NCI-H524 treated with DMSO at 0.1 percent for 48 hours (cell line): ENCODE results near the gene SEC14L5.

Experiments
- DNase-seq: peaks from one replicate; lab custom pipeline; 2025; lab: John Stamatoyannopoulos, UW

The SEC14L5 gene

DNA sequence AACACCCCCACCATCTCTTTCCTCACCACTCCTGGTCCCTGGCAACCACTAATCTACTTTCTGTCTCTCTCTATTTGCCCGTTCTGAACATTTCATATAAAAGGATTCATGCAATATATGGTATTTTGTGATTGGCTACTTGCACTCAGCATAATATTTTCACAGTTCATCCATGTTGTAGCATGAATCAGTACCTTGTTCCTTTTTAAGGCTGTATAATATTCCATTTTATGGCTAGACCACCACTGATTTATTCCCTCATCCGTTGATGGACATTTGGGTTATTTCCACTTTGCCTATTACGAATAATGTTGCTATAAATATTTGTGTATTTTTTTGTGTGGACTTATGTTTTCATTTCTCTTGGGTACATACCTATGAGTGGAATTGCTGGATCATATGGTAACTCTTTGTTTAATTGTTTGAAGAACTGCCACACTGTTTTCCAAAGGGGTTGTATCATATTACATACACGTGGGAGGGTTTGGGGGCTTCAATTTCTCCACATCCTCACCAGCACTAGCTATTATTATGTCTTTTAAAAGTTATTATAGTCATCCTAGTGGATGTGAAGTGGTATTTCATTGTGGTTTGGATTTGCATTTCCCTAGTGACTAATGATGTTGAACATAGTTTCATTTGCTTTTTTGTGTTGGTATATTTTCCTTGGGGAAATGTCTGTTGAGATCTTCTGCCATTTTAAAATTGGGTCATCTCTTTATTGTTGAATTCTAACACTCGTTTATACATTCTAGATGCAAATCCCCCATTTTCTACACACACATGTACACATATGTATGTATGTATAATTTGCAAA, 26.3 kb downstream of the SEC14L5 start:
- no peak for DNase-seq

DNA sequence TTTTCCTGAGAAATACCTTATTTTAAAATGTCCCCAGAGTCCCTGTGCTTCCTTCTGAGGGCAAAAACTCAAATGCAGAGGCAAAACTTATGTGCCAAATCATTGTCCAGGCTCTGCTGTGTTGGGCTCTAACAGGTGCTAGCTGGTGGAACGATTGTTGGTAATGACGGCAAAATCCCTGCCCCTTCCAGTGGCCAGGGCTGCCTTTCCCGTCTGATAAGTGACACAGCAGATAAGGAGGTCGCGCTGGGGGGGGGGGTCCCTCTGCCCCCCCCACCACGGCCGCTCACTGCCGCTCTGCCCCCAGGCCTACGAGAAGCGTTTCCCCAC, 29.1 kb downstream of the SEC14L5 start:
- DNase-seq, result no peak

- DNase-seq, result no peak
These were observed 29.6 kb downstream of the SEC14L5 start for GRCh38 chr16:4987580-4988374.

DNA sequence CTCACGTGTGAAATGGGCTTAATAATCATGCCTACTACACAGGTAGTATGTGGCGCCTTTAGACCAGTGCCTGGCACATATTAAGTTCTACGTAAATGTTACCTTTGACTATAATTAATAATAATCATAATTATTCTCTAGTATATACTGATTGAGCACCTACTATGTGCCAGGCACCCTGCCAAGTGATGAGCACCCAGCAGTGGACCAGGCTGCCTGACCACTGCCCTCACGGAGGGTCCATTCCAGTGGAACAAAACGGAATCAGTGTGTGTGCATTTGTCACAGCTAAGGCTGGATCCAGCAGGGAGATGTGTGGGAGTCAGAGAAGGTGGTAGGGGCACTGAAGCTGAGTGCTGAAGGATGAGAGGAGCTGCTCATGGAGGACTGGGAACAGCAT, 30.5 kb downstream of the SEC14L5 start:
- DNase-seq, result no peak

DNA sequence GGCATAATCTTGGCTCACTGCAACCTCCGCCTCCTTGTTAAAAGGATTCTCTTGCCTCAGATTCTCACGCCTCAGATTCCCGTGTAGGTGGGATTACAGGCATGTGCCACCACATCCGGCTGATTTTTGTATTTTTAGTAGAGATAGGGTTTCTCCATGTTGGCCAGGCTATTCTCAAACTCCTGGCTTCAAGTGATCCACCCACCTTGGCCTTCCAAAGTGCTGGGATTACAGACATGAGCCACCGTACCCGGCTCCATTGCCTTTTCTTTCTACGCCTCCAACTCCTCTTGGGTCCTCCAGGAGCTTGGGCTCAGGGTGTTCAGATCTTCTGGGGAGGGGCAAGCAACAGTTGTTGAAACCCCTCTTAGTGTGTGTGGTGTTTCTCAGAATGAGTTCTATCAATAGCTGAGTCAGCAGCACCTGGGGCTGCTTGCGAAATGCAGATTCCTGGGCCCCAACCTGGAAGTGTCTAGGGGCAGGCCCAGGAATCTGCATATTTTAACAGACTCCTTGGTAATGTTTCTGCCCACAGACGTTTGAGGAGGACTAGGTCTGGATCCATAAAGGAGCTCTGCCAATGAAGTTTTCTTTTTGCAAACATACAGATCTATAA, 31.4 kb downstream of the SEC14L5 start:
- DNase-seq, result no peak

DNA sequence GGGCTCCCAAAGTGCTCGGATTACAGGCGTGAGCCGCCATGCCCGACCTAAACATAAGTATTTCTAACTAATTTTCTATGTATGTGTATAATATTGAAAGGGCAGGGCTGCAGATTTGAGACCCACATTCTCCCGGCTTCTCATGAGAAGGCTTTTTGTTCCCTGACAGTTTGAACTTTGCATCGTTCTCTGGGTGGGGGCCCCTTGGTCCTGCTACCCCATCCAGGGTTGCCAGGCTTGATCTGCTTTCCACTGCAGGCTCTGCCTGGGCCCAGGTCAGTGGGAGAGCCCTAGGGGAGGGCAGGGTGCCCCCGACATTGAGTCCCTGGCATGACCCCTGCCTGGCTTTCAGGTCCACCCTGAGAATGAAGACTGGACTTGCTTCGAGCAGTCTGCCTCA, 32.3 kb downstream of the SEC14L5 start:
- no peak for DNase-seq

GRCh38 chr16:4991754-4992153, 33.6 kb downstream of the SEC14L5 start:
- no peak for DNase-seq

- no peak for DNase-seq
These were observed 36.7 kb downstream of the SEC14L5 start for GRCh38 chr16:4994719-4995434.

- DNase-seq, result no peak
These were observed 42.5 kb downstream of the SEC14L5 start for GRCh38 chr16:5000573-5001001.

- no peak for DNase-seq
These were observed 43.4 kb downstream of the SEC14L5 start for GRCh38 chr16:5001571-5001970.

DNA sequence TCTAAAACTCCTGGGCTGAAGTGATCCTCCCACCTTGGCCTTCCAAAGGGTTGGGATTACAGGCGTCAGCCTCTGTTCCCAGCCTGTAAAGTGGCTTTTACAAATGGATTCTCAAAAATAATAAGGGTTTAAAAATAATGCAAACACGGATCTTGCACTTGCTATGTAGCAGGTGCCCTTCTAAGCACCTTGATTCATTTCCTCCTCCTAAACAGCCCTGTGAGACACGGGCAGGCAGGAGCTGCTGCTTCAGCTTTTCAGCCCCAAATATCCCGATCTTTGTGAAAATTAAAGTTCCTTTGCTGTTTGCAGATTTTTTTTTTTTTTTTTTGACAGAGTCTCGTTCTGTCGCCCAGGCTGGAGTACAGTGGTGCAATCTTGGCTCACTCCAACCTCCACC, 43.9 kb downstream of the SEC14L5 start:
- no peak for DNase-seq

GRCh38 chr16:5002699-5003143, 44.6 kb downstream of the SEC14L5 start:
- no peak for DNase-seq

- no peak for DNase-seq
These were observed 45.1 kb downstream of the SEC14L5 start for GRCh38 chr16:5003211-5003610.

DNA sequence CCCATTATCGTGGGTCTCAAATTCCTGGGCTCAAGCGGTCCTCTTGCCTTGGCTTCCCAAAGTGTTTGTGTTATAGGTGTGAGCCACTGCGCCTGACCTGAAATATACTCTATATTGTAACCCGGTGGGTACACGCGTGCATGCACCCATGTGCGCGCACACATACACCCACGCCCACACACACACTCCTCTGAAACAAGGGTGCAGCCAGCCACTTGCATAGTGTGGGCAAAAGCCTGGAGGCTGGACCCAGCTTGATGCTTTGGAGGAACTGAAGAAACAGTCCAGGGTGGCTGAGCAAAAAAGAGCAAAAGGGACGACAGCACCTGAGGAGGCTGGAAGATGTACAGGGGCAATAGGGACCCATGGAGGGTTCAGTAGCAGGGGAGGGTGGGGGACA, 45.7 kb downstream of the SEC14L5 start:
- no peak for DNase-seq

DNA sequence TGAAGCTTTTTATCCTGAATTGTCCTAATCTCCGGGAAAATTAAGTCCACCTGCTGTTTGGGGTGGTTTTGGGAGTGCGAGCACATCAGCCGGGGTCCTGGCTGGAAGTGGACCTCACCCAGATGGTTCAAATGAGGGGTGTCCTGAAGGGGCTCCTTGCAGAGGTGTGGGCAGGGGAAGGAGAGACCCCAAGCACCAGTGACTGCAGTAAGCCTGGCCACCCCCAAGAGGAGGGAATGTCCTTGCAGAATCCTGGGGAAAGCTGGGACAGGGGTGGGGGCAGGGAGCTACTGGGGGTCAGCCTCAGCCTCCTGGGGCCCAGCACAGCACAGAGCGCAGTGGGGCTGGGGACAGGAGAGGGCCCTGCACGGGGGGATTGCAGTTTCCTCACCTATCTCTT, 46.2 kb downstream of the SEC14L5 start:
- no peak for DNase-seq

GRCh38 chr16:5005916-5006315, 47.8 kb downstream of the SEC14L5 start:
- DNase-seq, result no peak

DNA sequence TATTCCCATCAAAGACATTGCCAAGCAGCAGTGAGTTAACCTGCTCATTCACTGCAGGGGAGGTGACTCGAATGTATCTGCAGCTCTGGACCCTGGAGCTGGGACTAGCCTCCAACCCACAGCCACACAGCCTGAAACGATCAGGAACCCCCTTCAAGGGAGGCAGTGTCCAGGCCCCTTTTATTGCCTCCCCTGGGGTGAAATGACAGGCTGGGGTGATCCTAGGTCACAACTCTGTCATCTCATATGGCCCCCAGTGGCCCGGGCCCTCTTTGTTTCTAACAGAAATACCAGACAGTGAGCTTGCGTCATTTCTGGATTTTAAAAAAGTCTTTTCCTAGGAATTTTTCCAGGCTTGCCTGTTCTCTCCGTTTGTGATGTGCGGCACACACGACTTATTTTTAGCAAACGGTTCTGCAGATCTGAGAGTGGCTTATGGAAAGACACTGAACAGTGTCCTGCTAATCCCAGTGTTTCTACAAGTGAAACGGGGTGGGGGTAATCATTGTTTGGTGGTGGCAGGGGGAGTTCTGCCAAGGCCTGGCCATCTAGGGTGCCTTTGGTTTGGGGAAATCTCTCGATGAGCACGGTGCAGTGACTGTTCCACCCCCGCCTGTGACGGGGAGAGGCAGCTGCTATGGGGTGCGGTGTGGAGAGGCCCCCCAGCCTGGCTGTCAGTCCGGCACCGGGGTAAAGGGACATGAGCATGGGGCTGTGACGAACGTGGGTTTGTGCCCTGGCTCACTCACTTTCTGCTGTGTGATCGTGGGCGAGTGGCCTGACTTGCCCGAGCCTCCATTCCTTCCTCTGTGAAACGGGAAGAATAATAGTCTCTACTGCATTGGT, 48.4 kb downstream of the SEC14L5 start:
- DNase-seq, result no peak

GRCh38 chr16:5007256-5007655, 49.1 kb downstream of the SEC14L5 start:
- no peak for DNase-seq

- DNase-seq, result no peak
These were observed 50.2 kb downstream of the SEC14L5 start for GRCh38 chr16:5008311-5008731.

- no peak for DNase-seq
These were observed 52.6 kb downstream of the SEC14L5 start for GRCh38 chr16:5010576-5011329.

- DNase-seq, result no peak
These were observed 53.5 kb downstream of the SEC14L5 start for GRCh38 chr16:5011637-5012036.
